ENCODE measurements around the gene SPATS2L.

DNA sequence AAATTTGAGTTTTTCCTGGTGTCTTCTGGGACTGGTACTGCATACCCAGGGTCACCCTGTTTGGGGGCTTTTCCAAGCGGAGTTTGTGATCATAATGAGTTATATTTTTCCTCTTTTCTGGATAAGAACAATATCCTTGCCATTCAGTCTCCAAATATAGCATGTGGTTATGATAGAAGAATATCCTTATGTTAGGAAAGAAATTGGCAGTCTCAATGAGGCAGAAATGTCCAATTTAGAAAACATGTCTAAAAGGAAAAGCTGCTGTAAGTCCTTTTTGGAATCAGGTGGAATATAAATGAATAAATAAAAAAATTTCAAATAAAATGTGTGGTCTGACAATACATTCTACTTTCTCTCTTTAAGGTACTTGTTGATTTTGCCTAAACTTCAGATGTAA, 36.2 kb downstream of the SPATS2L start:
- TF ChIP-seq CTCF (IDR thresholded peaks at IDR 0.05), result no peak
- no peak for TF ChIP-seq POLR2A (IDR thresholded peaks at IDR 0.05)

Data from adrenal gland (tissue), 5 donors.